Stimulated activated naive CD8-positive, alpha-beta T cell treated with anti-CD3 and anti-CD28 coated beads, Interleukin-15, amount 100 ng/mL, for 72 hours (primary cell): ENCODE measurements around the gene CLEC4F.

Experiments used
- ATAC-seq: fragments of 150-1000 bp; cut with Tn5 transposase; 2 replicates; pipeline ENCODE4 v1.10.0; 2021; ENCODE audit warnings: mild to moderate bottlenecking, moderate library complexity
- DNase-seq, 2 donors: peaks; one replicate each; pipeline ENCODE4 v3.0.0; 2021 to 2022
- H3K27ac Mint-ChIP-seq, 2 donors: one replicate each; pipeline ENCODE4 v1.8.0; 2022; ENCODE audit warnings: mild to moderate bottlenecking in 2 of 2, mixed read lengths in 2 of 2, moderate library complexity in 2 of 2
- H3K27me3 Mint-ChIP-seq: one replicate; pipeline ENCODE4 v1.8.0; 2022; ENCODE audit warnings: mixed read lengths
- H3K4me1 Mint-ChIP-seq: one replicate; pipeline ENCODE4 v1.8.0; 2022; ENCODE audit warnings: mild to moderate bottlenecking, mixed read lengths
- H3K4me3 Mint-ChIP-seq, 2 donors: one replicate each; pipeline ENCODE4 v1.8.0; 2022; ENCODE audit warnings: mild to moderate bottlenecking in 2 of 2, mixed read lengths in 2 of 2, moderate library complexity in 1 of 2
- H3K9me3 Mint-ChIP-seq, 2 donors: one replicate each; pipeline ENCODE4 v1.8.0; 2022; ENCODE audit warnings: mixed read lengths in 2 of 2

The CLEC4F gene

DNA sequence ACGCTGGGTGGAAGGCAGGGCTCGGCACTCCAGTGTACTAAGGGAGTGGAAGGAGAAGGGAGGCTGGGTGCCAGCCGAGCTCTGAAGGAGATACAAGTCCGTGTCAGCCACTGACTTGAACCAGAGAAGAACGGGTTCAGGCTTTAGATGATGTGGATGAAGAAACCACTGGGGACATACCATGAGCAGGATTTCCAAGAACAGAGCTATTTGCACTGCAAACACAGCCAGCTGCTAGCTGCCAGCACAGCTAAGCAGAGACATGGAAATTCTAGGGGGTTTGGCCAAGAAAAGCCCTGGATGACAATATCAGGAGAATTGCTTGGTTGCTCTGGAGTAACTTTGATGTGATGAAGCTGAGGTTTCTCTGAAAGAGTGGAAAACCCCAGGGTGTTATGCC is 10.0 kb upstream of the CLEC4F start:
- H3K9me3 Mint-ChIP-seq, result no peaks in the 10 kb centered on the region
- DNase-seq (no peak), ATAC-seq (no peak)
- no peak overlapping the region for H3K27ac Mint-ChIP-seq
- H3K4me1 Mint-ChIP-seq, result peaks cover 32% of the 10 kb centered on the region
- peaks cover 7% of the 10 kb centered on the region for H3K27me3 Mint-ChIP-seq
- H3K4me3 Mint-ChIP-seq, result no peak overlapping the region

DNA sequence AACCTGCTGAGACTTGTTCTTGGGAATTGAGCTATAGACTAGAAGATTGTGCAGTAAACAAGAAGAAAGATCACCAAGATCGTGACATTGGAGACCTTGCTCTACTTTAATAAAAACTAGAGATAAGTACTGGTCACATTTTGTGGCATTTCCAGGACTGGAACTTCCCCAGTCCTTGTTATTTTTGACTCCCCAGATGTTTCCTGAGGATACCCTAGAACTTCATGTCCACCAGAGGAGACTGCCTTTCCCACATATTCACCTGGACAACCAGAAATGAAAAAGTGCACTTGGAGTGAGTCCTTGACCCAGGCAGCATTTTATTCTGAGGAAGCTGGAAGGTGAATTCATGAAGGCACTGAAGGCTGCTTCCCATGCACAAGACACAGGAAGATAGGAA is 9.5 kb upstream of the CLEC4F start:
- no peak for DNase-seq
- Mint-ChIP-seq H3K9me3 (no peaks in the 10 kb centered on the region), H3K4me3 (no peak overlapping the region), H3K27ac (peak overlapping the region; percentile 36 to 84), H3K4me1 (peaks cover 35% of the 10 kb centered on the region), H3K27me3 (peaks cover 7% of the 10 kb centered on the region)
- ATAC-seq, result no peak

GRCh38 chr2:70828914-70829824 is 8.8 kb upstream of the CLEC4F start:
- H3K4me1 Mint-ChIP-seq, result peaks cover 38% of the 10 kb centered on the region
- no peaks in the 10 kb centered on the region for H3K9me3 Mint-ChIP-seq
- no peak for DNase-seq
- peaks cover 7% of the 10 kb centered on the region for H3K27me3 Mint-ChIP-seq
- ATAC-seq, result peak; percentile 19
- peak overlapping the region; percentile 36 to 84 for H3K27ac Mint-ChIP-seq
- H3K4me3 Mint-ChIP-seq, result no peak overlapping the region

DNA sequence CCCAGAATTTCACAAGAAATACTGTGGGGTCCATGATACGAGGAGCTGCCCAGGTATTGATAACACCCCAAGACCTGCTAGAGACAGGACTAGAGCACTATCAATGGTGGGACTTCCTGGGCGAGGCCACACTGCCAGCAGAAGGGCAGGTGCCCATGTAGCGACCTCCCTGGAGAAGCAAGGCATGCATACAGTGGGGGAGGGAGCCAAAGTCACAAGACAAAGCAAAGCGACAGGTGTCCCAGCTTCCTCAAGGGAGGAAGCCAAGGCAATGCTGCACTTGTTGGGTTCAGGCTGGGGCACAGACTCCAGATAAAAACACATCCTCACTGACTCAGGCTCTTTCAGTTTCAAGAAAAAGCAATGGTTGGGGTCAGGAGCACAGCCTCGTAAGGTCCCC is 7.7 kb upstream of the CLEC4F start:
- no peak overlapping the region for H3K4me3 Mint-ChIP-seq
- H3K9me3 Mint-ChIP-seq, result no peaks in the 10 kb centered on the region
- peaks cover 42% of the 10 kb centered on the region for H3K4me1 Mint-ChIP-seq
- H3K27me3 Mint-ChIP-seq, result peaks cover 7% of the 10 kb centered on the region
- H3K27ac Mint-ChIP-seq, result peak overlapping the region in 1 of 2 donors; percentile 72
- ATAC-seq (no peak), DNase-seq (no peak)

GRCh38 chr2:70827388-70827787 is 7.0 kb upstream of the CLEC4F start:
- no peaks in the 10 kb centered on the region for H3K9me3 Mint-ChIP-seq
- peaks cover 7% of the 10 kb centered on the region for H3K27me3 Mint-ChIP-seq
- peak overlapping the region; percentile 38 to 75 for H3K4me3 Mint-ChIP-seq
- DNase-seq (no peak), ATAC-seq (no peak)
- peak overlapping the region; percentile 72 to 98 for H3K27ac Mint-ChIP-seq
- H3K4me1 Mint-ChIP-seq, result peaks cover 49% of the 10 kb centered on the region

- DNase-seq (no peak), ATAC-seq (peak; percentile 62)
- H3K9me3 Mint-ChIP-seq, result no peaks in the 10 kb centered on the region
- H3K27ac Mint-ChIP-seq, result peak overlapping the region; percentile 66 to 98
- peaks cover 52% of the 10 kb centered on the region for H3K4me1 Mint-ChIP-seq
- H3K4me3 Mint-ChIP-seq, result peak overlapping the region; percentile 38 to 75
- peaks cover 7% of the 10 kb centered on the region for H3K27me3 Mint-ChIP-seq
Measured at GRCh38 chr2:70826696-70827350, 6.4 kb upstream of the CLEC4F start.

- DNase-seq, result no peak
- Mint-ChIP-seq H3K27me3 (no peaks in the 10 kb centered on the region), H3K27ac (no peak overlapping the region), H3K4me1 (peaks cover 41% of the 10 kb centered on the region), H3K9me3 (no peaks in the 10 kb centered on the region), H3K4me3 (no peak overlapping the region)
- ATAC-seq, result no peak
Measured at GRCh38 chr2:70823249-70823648, 2.9 kb upstream of the CLEC4F start.

DNA sequence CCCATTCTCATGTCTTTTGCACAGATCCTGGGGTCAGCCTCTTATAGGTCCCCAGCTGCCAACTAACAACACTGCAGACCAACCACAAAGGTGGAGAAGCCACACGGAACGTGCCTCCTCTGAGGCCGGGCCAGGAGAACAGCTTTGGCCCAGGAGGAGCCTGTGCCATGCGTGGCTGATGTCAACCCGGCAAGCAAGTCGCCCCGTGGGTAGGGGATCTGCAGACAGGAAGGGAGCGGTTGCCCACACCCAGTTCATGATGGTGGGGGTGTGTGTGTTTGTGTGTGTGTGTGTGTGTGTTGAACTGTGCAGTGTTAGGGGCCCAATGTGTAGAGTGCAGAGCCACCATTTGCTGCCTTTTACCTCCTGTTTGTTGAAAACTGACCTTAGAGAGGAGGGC is 2.4 kb upstream of the CLEC4F start:
- Mint-ChIP-seq H3K27me3 (no peaks in the 10 kb centered on the region), H3K9me3 (no peaks in the 10 kb centered on the region), H3K27ac (peak overlapping the region; percentile 72 to 85), H3K4me3 (no peak overlapping the region), H3K4me1 (peaks cover 37% of the 10 kb centered on the region)
- DNase-seq, result no peak
- no peak for ATAC-seq

- H3K9me3 Mint-ChIP-seq, result no peaks in the 10 kb centered on the region
- peaks cover 9% of the 10 kb centered on the region for H3K4me1 Mint-ChIP-seq
- H3K27ac Mint-ChIP-seq, result peak overlapping the region in 1 of 2 donors; percentile 63
- DNase-seq, result no peak
- ATAC-seq, result peak; percentile 50
- no peaks in the 10 kb centered on the region for H3K27me3 Mint-ChIP-seq
- peak overlapping the region in 1 of 2 donors; percentile 19 for H3K4me3 Mint-ChIP-seq
Measured at GRCh38 chr2:70817284-70817954, 3.0 kb downstream of the CLEC4F start.

DNA sequence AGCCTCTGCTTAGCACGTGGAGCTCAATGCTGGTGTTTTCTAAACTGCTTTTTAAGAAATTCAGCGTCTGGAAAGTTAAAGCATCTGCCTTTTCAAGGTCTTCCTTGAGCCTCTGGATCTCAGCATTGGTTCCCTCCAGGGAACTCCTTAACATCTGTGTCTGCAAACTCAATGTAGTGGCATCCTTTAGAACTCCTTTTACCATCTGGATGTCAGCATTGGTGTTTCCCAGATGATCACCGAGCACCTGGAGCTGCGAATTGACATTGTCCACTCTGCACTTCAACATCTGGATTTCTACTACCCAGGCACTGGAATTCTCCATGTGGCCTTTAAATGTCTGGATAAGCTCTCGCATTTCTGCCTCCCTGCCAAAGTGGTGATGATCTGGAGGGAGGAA is 3.7 kb downstream of the CLEC4F start:
- H3K27ac Mint-ChIP-seq, result peak overlapping the region in 1 of 2 donors; percentile 63
- no peaks in the 10 kb centered on the region for H3K9me3 Mint-ChIP-seq
- ATAC-seq, result no peak
- DNase-seq, result no peak
- peaks cover 6% of the 10 kb centered on the region for H3K4me1 Mint-ChIP-seq
- H3K27me3 Mint-ChIP-seq, result no peaks in the 10 kb centered on the region
- H3K4me3 Mint-ChIP-seq, result no peak overlapping the region

GRCh38 chr2:70808983-70809958 is 11.1 kb downstream of the CLEC4F start:
- no peak for DNase-seq
- Mint-ChIP-seq H3K4me3 (no peak overlapping the region), H3K27me3 (no peaks in the 10 kb centered on the region), H3K9me3 (no peaks in the 10 kb centered on the region), H3K4me1 (no peaks in the 10 kb centered on the region), H3K27ac (peak overlapping the region in 1 of 2 donors; percentile 42)
- ATAC-seq, result no peak

GRCh38 chr2:70807828-70808118 is 12.6 kb downstream of the CLEC4F start:
- ATAC-seq (no peak), DNase-seq (no peak)
- Mint-ChIP-seq H3K9me3 (no peaks in the 10 kb centered on the region), H3K4me3 (no peak overlapping the region), H3K27ac (no peak overlapping the region), H3K4me1 (no peaks in the 10 kb centered on the region), H3K27me3 (no peaks in the 10 kb centered on the region)

- H3K27ac Mint-ChIP-seq, result no peak overlapping the region
- no peaks in the 10 kb centered on the region for H3K9me3 Mint-ChIP-seq
- no peaks in the 10 kb centered on the region for H3K4me1 Mint-ChIP-seq
- no peak for ATAC-seq
- no peak for DNase-seq
- H3K27me3 Mint-ChIP-seq, result no peaks in the 10 kb centered on the region
- no peak overlapping the region for H3K4me3 Mint-ChIP-seq
Measured at GRCh38 chr2:70807102-70807827, 13.1 kb downstream of the CLEC4F start.

DNA sequence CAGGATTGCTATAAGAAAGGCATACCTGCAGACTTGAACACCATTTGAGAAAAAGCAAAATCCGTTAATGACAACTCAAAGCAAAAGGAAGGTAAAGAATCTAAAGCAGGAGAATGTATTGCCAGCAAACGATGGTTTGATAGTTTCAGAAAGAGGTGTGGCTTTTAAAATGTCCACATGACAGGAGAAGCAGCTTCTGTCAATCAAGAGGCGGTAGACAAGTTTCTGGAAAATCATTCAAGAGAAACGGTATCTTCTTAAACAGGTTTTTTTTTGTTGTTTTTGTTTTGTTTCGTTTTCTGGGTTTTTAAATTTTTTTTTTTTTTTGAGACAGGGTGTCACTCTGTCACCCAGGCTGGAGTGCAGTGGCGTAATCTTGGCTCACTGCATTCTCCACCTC is 13.8 kb downstream of the CLEC4F start:
- Mint-ChIP-seq H3K27ac (no peak overlapping the region), H3K9me3 (no peaks in the 10 kb centered on the region), H3K4me1 (no peaks in the 10 kb centered on the region), H3K27me3 (peaks cover 3% of the 10 kb centered on the region), H3K4me3 (no peak overlapping the region)
- DNase-seq, result no peak
- no peak for ATAC-seq
